Nasal cavity respiratory epithelium epithelial cell of viscerocranial mucosa (primary cell): ENCODE results near the gene CZIB. TPM values are rescaled to one million over a fixed set of nuclear protein-coding genes. Genes with fewer than 3 reads are reported as not detected.

Experiments
- total RNA-seq: library from RNA; depleted of rRNA; stranded (reverse); fragments of >200 nt; gene quantifications from 2 replicates; pipeline ENCODE4 v1.2.3, GENCODE V29; 2014

Gene CZIB
- total RNA-seq, result 28.5 and 45.5 TPM in 2 replicates

DNA sequence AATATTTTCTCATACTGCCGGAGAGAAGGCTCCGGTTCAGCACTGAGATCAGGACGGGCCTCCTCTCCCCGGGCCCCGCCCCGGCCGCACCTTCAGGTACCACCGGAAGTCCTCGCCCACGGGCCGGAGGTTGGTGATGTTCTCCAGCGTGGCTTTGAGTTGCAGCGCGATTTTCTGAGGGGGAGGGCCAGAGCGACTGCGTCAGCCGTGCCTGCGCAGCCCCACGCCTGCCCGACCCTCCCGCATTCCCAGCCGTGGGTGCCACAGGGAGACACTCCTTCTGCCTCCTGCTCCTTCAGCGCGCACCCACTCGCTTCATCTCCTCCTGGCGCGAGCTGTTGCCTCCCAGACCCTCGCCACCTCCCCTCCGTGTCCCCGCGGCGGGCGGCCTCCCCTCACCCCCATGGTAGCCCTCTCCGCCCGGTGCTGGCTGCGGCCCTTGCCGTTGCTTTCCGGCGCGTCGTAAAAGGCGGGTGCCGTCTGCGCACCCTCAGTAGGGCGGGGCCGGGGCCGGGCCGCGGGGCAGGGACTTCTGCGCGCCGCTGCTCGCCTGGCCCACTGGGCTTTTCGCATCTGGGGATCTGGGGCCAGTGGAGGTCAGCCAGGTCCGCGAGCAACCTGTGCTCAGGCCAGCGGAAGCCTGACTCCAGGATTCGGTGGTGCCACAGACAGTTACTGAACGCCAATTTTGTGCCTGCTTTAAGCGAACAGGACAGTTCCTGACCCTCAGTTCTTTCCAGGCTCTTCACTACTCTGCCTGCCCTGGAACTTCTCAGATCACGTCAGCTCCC lies at the start of gene CZIB:
Gene CZIB, minus strand, starts transcription at position 464 of the 791 bp plus-strand sequence. Its CDS starts 59 bp downstream, at position 405.

DNA sequence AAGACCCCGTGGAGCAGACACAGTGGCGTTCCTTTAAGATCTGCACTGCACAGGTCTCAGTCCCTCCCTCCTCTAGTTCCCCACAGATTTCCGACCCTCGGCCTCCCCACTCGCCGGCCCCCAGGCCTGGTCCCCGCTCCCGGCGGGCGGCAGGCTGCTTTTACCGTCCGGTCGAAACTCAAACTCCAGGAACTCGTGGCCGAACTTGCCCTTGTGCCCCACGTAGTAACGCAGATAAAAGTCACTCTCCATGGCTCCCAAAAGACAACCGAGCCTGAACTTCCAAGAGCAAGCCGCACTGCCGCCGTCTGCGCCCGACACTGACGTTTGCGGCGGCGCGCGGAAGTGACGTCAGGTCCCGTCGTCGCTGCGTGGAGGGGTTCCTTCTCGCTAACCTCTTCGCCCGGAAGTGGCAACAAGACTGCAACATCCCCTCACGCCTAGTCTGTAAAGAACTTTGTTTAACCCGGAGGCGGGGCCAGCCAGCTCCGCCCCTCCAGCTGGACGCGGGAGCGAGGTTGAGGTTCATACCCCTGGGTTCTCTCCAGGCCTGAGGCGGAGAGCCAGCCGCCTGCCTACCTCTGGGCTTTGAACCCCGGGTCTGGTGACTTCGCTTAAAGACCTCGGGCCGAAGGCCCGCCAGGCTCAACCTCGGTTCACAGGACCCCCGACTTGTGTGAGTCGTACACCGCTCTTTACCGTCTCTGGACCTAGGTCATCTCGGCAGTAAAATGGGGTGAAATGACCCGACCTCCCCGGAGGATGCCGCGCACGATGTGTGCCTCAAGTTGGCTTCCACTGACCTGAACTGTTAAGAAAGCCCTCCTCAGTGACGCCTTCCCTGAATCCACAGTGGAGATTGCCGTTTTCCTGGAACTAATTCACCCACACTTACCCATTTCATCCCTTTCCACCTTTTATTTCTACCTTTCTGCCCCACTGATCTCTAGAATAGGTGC lies 18.0 kb upstream of the CZIB start, which contains the start of gene MAGOH:
Gene MAGOH, minus strand, starts transcription at position 322 of the 959 bp plus-strand sequence. Its CDS starts 70 bp downstream, at position 252.

DNA sequence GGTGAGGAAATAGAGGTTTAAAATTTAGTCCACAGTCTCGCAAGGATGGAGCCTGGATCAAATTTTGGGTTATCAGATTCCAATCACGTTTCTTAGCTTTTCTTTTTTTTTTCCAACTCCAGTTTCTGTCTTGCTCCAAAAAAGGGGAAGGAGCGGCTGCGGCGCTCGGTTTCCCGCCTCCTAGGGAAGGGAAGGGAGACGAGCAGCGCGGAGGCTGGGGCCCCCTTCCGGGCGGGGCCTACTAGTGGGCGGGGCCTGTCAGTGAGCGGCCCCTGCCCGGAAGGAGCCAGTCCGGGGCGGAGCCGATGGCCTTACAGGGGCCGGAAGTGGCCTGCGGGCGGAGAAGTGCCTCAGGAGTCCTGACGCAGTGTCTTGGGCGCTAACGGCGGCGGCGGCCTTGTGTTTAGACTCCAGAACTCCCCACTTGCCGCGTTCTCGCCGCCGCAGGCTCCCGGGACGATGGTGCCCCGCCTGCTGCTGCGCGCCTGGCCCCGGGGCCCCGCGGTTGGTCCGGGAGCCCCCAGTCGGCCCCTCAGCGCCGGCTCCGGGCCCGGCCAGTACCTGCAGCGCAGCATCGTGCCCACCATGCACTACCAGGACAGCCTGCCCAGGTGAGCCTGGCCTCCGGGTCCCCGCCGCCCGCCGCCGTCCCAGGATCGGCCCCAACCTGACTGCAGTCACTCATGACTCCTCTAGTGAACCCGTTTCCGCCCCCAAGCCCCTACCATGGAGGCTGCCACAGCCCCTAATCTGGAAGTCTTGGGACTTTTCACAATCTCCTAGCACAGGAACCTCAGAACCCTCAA lies 23.7 kb downstream of the CZIB start, which contains the start of gene CPT2:
Gene CPT2, plus strand, starts transcription at position 340 of the 806 bp plus-strand sequence. Its CDS starts 120 bp downstream, at position 460.

Other genes with a start within 250 kb of the CZIB start
- gene PODN, start 158.4 kb downstream of the CZIB start, total RNA-seq, result not detected in 2 replicates
- gene SLC1A7, start 78.0 kb downstream of the CZIB start, total RNA-seq, result not detected in 2 replicates
- gene CPT2, start 23.8 kb downstream of the CZIB start, total RNA-seq, result 10.3 and 23.0 TPM in 2 replicates
- 40.7 and 46.6 TPM in 2 replicates for gene MAGOH, start 17.9 kb upstream of the CZIB start, total RNA-seq
- gene LRP8, start 107.4 kb upstream of the CZIB start, total RNA-seq, result 6.6 and 10.3 TPM in 2 replicates
- gene DMRTB1, start 238.8 kb upstream of the CZIB start, total RNA-seq, result not detected in 2 replicates